Kidney epithelial cell (primary cell): ENCODE data around the gene SLC25A18. TPM values are rescaled to one million over a fixed set of nuclear protein-coding genes. Genes with fewer than 3 reads are reported as not detected.
A peak's percentile ranks its signal among the peaks of the same experiment; 100 is the strongest.

ENCODE experiments used
- DNase-seq: peaks from one replicate; pipeline ENCODE4 v3.0.0-alpha.2; 2010; ENCODE audit warnings: low read depth
- H3K27me3 ChIP-seq: 2 replicates; pipeline ENCODE4 v1.6.0; 2011; ENCODE audit warnings: low read length; ENCODE audit not compliant: control insufficient read depth, insufficient read depth
- H3K36me3 ChIP-seq: 2 replicates; pipeline ENCODE4 v1.5.1; 2011; ENCODE audit warnings: low read length; ENCODE audit not compliant: control insufficient read depth, insufficient read depth
- H3K4me3 ChIP-seq: 2 replicates; pipeline ENCODE4 v1.5.1; 2011; ENCODE audit warnings: low read depth, mild to moderate bottlenecking, control low read depth, low read length
- total RNA-seq: library from RNA; depleted of rRNA; stranded (reverse); fragments of >200 nt; gene quantifications from 2 replicates; pipeline ENCODE4 v1.2.3, GENCODE V29; 2015
- TF ChIP-seq, protein P1 (sequence below): IDR thresholded peaks from 2 replicates; pipeline ENCODE4 v1.5.1; 2011; ENCODE audit warnings: mild to moderate bottlenecking, moderate library complexity, low read length, control low read depth, inconsistent platforms; ENCODE audit not compliant: insufficient read depth, poor library complexity, severe bottlenecking

SLC25A18 gene
- total RNA-seq, 1 donor from 2014 or later = 0.08 TPM

DNA sequence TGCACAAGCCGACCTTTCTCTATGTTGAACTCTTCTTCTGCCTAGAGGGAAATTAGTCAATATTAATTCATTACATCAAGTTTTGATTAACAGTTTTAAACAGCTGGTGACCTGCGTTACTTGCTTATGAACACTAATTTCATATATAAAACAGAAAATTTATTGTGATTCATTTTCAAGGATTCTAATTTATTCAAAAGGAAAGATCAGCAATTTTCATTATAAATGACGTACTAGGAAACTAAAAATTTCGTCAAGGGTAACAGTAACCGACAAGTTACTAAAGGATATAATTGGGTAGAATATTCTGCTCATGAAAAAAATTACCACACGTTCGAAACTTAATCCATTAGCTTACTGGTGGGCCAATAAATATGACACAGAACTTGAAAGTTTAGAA lies 50.0 kb downstream of the SLC25A18 start:
- TF ChIP-seq, protein P1, sequence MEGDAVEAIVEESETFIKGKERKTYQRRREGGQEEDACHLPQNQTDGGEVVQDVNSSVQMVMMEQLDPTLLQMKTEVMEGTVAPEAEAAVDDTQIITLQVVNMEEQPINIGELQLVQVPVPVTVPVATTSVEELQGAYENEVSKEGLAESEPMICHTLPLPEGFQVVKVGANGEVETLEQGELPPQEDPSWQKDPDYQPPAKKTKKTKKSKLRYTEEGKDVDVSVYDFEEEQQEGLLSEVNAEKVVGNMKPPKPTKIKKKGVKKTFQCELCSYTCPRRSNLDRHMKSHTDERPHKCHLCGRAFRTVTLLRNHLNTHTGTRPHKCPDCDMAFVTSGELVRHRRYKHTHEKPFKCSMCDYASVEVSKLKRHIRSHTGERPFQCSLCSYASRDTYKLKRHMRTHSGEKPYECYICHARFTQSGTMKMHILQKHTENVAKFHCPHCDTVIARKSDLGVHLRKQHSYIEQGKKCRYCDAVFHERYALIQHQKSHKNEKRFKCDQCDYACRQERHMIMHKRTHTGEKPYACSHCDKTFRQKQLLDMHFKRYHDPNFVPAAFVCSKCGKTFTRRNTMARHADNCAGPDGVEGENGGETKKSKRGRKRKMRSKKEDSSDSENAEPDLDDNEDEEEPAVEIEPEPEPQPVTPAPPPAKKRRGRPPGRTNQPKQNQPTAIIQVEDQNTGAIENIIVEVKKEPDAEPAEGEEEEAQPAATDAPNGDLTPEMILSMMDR = no peak
- no peak for DNase-seq
- no peak overlapping the region for H3K4me3 ChIP-seq
- no peaks in the 10 kb centered on the region for H3K27me3 ChIP-seq
- H3K36me3 ChIP-seq = peaks cover 1% of the 10 kb centered on the region

DNA sequence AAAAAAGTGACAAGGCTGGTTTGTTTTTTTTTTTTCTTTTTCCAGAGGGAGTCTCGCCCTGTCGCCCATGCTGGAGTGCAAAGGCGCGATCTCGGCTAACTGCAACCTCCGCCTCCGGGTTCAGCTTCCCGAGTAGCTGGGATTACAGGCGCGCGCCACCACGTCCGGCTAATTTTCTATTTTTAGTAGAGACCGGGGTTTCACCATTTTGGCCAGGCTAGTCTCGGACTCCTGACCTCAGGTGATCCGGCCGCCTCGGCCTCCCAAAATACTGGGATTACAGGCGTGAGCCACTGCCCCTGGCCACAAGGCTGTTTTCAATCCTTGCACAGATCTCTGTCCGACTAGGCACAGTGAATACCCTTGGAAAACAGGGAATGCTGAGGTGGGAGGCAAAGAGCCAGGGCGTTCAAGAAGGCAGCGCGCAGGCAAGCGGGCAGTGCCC lies 64.7 kb downstream of the SLC25A18 start:
- H3K27me3 ChIP-seq = no peaks in the 10 kb centered on the region
- no peak for DNase-seq
- peak overlapping the region; percentile 99 for H3K4me3 ChIP-seq
- no peaks in the 10 kb centered on the region for H3K36me3 ChIP-seq
- TF ChIP-seq, protein P1 = no peak

DNA sequence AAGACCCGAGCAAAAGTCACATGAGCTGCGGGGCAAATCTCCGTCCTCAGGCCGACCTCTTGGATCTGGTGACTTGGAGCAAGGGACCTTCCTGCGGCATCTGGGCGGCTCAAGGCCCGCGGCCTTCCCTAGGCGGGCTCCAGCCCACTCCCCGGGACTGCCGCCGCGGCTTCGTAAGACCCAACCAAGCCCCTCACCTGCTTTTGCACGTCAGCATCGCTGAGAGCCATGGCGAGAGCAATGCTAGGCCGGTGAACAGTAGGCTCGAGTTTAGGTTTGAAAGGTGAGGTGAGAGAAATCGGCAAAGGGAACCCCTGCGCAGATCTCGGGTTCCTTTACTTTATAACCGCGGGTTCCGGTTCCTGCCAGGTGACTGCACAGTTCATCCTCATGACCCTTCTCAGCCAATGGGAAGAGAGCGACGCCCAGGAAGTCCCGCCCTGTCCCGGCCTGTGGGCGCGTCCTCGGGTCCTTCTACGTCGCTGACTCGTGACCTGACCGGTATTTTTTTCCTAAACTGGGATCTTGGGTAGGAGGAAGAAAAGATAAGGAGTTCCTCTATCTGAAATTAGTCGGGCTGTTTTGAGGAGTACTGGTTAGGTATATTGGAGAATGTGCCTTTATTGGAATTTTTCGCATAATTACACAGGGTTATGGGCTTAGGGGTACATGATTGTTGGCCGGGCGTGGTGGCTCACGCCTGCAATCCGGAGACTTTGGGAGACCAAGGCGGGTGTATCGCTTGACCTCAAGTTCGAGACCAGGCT lies 65.3 kb downstream of the SLC25A18 start, which contains the start of gene ATP6V1E1:
Gene ATP6V1E1 (minus strand): TSS at position 344 of the 767 bp plus-strand sequence. CDS start 114 bp downstream, at position 230.
- H3K27me3 ChIP-seq = no peaks in the 10 kb centered on the region
- DNase-seq = peak; percentile 93
- TF ChIP-seq, protein P1 = no peak
- H3K36me3 ChIP-seq = no peaks in the 10 kb centered on the region
- H3K4me3 ChIP-seq = peak within 1 kb of the TSS; percentile 99

DNA sequence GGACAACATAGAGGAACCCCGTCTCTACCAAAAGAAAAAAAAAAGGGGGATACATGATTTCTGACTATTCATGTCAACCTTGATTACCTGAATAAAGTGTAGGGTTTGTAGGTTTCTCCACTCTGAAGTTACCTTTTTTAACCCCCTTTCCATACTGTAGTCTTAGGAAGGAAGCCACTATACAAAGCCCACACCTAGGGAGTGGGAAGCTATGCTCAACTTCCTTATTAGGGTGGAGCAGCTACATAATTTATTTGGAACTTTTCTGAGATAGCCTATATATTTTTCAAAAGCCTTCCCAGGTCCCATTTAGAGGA lies 65.8 kb downstream of the SLC25A18 start:
- TF ChIP-seq, protein P1 = no peak
- DNase-seq = no peak

DNA sequence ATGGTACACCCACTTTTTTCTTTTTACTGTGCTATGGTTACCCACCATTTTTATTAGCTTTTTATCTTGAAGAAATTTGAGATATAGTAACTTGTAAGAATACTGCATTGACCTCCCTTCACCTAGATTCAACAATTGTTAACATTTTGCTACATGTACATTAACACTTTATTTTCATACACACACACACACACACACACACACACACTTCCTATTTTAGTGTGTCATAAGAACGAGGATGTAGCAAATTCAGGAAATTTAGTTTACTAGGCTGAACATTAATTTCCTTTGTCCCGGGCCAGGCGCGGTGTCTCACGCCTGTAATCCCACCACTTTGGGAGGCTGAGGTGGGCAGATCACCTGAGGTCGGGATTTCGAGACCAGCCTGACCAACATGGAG lies 66.3 kb downstream of the SLC25A18 start:
- DNase-seq = no peak
- H3K4me3 ChIP-seq = no peak overlapping the region
- TF ChIP-seq, protein P1 = no peak

More for the DNA sequence above, 65.8 kb downstream of the SLC25A18 start:
- H3K27me3 ChIP-seq = no peaks in the 10 kb centered on the region
- peak overlapping the region; percentile 99 for H3K4me3 ChIP-seq
- H3K36me3 ChIP-seq = no peaks in the 10 kb centered on the region

GRCh38 chr22:17631076-17631565 lies 67.8 kb downstream of the SLC25A18 start:
- TF ChIP-seq, protein P1 = no peak
- Histone ChIP-seq H3K27me3 (no peaks in the 10 kb centered on the region), H3K36me3 (no peaks in the 10 kb centered on the region), H3K4me3 (no peak overlapping the region)
- DNase-seq = no peak

More for the DNA sequence above, 66.3 kb downstream of the SLC25A18 start:
- no peaks in the 10 kb centered on the region for H3K36me3 ChIP-seq
- no peaks in the 10 kb centered on the region for H3K27me3 ChIP-seq
